NCI-H446 treated with DMSO at 0.1 percent for 48 hours (cell line): Measurements from ENCODE around the gene COQ9.
"Not testable (repeated sequence)": the region's sequence is repeated elsewhere in the genome, so short reads cannot be mapped to it uniquely, and the experiment has no call there.

Experiments
- DNase-seq: peaks from one replicate; lab custom pipeline; 2025; lab: John Stamatoyannopoulos, UW

Gene COQ9

DNA sequence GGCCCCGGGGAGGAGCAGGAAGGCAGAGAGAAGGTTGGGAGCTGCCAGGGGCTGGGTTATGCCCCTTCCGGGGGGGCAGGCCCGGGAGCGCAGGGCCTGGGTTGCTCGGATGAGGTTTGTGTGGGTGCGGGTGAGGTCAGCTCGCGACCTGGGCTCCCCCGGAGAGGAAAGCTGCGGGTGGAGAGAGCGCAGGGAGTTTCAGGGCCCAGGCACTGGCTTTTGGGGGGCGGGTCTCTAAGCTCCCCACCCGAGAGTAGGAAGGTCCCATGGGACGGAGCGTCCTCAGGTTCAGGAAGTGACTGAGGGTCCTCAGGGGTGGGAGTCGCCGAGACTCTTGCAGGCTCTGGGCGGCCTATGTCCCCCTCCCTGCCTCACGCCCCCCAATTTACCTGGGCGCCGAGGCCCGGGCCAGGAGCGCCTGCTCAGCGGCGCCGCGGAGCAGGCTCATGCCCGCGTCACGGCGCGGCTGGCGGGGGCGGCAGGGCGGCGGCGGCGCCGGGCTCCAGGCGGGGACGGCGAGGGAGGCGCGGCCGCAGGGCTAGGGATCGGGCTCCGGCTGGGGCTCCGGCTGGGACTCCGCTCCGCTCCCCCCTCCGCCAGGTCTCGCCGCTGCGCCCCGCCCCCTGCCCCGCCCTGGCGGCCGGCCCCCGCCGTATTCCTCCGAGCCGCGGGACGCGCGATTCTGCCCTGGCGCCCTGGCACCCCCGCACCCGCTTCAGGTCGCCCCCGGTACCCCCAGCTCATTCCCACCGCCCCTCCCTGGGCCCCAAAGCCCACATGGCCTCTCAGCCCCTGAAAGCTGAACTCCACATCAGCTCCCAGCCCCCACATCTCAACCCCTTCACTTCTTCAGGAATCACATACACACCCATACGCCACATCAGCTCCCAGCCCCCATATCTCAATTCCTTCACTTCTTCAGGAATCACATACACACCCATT, 38.9 kb downstream of the COQ9 start, which contains the start of gene DOK4:
Gene DOK4, minus strand, starts transcription at position 578 of the 942 bp plus-strand sequence. CDS start 6,986 bp downstream, outside the sequence.
- DNase-seq: no peak

DNA sequence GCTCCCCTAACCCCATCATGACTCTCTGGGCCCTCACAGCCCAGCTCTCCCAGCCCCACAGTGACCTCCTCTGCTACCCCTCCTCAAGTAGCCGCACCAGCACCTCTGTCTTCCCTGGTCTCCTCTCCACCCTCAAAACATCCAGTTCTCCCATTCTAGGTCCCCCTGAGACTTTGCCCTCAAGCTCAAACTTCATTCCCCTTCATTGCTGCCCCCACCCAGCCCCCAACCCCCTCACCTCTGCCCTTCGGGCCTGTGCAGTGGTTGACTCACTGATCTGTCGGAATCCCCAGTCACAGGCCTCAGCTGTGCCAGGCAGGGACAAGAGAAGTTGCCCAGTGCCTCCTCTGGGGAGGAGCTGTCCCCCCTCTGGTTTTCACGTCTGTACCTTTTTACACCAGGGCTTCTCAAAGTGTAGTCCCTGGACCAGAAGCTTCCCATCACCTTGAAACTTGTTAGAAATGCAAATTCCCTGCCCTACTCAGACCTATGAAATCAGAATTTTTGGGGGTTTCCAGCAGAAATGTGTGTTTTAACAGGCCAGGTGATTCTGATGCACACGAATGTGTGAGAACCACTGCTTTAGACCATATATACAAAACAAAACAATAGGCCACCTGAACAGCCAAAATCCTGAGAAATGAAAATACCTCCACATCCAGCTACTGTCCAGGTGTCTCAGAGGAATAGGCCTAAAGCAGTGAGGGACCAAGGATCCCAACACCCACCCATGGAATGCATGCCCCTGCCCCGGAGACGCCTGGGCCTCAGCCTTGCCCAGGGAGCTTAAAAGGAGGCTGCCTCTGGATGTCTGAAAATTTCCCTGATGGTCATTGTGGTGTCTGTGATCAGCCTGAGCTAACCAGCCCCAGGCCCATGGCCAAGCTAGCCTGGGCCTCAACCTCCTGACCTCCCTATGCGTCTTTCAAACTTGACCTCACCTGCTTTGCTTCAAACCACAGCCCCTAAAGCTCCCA, 39.9 kb downstream of the COQ9 start:
- no peak for DNase-seq

DNA sequence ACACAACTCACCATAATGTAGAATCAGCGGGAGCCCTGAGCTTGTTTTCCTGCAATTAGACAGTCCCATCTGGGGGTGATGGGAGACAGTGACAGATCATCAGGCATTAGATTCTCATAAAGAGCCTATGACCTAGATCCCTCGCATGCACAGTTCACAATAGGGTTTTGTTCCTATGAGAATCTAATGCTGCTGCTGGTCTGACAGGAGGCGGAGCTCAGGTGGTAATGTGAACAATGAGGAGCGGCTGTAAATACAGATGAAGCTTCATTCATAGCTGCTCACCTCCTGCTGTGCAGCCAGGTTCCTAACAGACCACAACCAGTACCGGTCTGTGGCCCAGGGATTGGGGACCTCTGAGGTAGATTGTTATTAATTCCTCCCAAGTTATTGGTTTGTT, 42.0 kb downstream of the COQ9 start:
- no peak for DNase-seq

- no peak for DNase-seq
Measured at GRCh38 chr16:57493767-57494166, 46.5 kb downstream of the COQ9 start.

DNA sequence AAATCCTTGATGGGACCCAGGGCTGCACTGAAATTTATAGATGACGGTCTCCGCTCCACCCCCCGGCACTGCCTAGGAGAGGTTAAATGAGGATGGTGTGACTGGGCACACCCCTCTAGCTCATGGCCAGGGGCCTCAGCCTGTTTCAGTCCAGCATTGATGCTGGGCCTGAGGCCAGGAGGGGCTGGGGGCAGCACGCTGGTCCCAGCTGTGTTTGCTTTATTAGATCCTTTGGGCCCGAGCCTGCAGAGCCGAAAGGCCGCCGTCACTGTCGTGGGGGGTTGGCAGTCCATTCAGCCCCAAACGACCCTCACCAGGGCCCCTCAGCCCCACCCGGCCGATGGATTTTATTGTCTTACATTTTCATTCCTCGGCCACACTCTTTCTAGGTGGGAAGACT, 49.8 kb downstream of the COQ9 start:
- no peak for DNase-seq

DNA sequence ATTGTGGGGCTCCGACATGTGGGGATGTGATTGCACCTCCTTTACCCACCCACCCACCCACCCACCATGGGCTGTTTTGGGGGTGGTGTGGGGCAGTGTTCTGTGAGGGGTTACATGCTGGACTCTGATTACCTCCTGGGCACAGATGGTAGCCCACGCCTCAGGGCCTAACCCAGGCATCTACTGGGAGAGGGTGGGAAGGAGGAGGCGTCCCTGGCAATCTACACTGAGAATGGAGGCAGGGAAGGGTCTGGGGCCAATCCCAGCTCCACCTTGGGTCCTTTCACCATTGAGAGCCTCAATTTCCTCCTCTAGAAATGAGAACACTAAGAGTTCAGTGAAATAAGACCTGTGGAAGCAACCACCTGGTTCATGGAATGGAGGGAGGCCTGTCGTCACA, 50.8 kb downstream of the COQ9 start:
- no peak for DNase-seq

- not testable (repeated sequence) for DNase-seq
Measured at GRCh38 chr16:57499941-57500340, 52.7 kb downstream of the COQ9 start.

- DNase-seq: no peak
Measured at GRCh38 chr16:57500578-57501111, 53.4 kb downstream of the COQ9 start.

DNA sequence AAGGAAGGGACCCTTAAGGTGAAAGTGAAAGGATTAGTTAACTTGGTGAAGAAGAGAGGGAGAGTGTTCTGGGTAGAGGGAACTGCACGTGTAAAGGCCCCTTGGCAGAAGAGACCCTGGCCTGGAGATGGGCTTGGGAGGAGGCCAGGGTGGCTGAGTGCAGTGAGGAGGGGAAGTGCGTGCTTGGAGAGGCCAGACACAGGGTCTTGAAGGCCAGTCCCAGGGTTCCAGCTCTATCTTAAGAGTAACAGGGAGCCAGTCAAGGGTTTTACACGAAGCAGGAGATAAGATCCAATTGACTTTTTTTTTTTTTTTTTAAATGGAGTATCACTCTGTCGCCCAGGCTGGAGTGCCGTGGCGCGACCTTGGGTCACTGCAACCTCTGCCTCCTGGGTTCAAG, 54.2 kb downstream of the COQ9 start:
- no peak for DNase-seq

DNA sequence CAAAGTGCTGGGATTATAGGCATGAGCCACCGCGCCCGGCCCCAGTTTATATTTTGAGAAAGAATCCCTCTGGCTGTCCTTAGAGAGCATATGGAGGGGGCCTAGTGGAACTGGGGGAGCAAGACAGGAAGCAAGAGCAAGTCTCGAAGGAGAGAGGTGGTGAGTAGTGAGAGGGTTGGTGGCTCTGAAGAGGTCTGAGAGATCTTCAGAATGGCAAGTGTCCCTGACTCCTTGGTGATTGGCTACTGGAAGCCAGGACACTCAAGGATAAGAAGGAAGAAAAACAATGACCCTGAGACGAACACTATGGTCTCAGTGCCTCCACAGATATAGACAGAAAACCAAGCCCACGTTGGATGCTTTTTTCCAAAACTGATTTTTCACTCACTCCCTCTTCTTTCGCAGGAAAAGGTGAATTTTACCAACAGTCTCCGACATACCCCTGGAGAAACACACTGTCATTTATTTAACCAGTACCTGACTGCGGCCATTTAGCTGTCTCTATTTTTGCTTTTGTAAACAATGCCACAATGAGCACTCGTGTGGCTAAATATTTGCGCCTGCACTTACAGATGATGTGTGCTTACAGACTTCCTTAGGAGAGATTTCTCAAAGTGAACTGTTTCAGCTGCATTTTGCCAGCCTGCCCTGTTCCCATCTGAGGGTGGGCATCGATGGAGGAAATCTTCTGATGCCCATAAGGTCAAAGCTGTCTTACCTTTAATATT, 54.9 kb downstream of the COQ9 start:
- no peak for DNase-seq

GRCh38 chr16:57503366-57503765, 56.1 kb downstream of the COQ9 start:
- no peak for DNase-seq

- no peak for DNase-seq
Measured at GRCh38 chr16:57504001-57504400, 56.7 kb downstream of the COQ9 start.

GRCh38 chr16:57504491-57504890, 57.2 kb downstream of the COQ9 start:
- no peak for DNase-seq

DNA sequence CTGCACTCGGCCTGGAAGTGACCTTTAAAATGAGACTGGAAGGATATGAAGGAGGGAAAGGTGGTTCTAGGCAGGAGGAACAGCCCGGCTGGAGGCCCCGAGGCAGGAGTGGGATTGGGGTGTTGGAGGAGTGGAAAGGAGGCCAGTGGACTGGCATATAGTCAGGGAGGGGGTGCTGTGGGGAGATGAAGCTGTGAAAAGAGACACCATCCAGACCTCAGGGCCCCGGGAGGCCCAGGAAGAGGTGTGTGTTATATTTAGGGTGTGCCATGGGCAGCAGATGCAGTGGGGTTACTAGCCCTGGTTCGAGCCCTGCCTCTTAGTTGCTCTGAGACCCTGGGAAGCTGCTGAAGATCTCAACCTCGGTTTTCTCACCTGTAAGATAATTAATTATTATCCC, 57.9 kb downstream of the COQ9 start:
- DNase-seq: no peak

GRCh38 chr16:57507136-57508034, 60.1 kb downstream of the COQ9 start:
- DNase-seq: no peak

DNA sequence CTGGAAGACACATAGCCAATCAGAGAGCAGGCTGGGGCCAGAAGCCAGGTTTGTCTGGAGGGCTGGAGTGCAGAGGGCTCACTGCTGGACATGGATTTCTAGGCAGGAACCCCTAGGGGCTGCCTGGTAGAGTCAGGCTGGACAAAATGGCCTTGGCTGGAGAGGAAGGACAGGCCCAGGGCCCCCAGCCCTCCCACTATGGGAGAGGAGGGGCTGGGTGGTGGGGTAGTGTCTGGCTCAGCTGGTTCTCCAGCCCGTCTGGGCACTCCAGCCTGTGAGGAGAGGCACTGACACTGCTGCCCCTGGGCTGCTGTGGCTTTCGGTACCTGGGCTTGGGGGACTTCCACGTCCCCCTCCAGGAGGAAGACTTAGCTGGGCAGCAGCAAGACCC, 60.8 kb downstream of the COQ9 start:
- DNase-seq: no peak

DNA sequence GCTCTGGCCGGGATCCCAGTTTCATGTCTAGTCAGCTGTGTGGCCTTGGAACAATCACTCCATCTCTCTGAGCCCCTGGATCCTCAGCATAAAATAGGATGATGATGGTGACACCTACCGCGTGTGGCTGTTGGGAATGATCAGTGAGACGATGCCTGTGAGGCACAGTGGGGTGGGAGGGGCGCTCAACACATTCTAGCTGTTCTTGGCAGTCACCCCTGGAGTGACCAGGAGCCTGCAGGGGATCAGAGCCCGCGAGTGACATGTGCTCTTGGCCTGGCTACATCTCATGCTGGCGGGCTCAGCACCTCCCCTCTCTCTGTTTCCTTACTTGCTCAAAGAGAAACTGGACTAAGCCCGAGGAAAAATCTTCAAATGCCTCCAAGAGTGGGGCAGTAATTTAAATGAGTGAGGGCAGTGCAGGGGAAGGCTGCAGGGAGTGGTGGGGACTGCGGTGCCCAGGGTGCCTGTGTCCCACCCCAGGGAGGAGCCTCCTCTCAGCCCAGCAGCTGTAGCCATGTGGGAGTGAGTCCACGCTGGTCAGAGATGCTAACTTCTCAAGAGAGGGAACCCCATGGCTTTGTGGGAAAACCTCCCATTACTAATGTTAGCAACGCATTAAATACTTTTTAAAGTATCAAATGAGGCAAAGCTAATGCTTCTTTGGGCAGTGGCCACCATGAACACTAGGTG, 62.1 kb downstream of the COQ9 start:
- no peak for DNase-seq

DNA sequence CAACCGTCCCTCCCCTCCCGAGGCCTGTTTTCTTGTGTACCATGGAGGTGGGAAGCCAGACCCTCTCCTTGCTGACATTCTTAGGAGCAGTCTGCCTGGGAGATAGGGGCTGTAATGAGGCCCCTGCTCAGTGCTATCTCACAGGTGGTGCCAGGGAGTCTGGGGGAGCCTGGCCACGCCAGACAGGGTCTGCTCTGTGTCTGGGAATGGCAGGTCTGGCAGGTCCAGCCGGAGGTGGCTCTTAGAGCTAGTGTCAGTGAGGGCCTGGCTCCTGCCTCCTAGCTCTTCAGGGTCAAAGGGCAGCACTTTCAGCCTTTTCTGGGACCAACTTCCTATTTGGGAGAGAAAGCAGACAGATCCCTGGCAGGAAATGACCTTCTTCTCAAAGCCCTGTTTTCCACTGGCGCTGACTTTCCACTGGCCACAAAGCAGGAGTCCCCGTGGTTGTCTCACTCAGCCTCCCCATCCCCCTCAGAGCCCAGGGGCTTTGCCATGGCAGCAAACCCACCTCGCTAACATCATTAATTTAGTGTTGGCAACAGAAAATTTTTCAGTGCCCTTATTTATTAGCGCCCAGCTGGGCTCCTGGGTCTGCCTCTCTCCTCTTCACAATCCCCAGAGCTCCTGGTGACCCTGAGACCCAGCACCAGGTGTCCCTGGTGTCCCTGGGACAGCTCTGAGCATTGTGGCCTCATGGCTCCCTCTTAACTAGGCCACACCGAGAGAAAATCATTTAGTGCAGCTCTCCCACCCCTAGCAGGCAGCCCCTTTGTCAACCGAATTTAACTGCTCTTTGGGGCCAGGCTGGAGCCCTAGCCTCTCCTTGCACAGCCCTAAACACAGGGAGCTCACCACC, 63.0 kb downstream of the COQ9 start:
- no peak for DNase-seq
